NCI-H2227 (cell line): Measurements from ENCODE around the gene TANGO2.
A peak's percentile ranks its signal among the peaks of the same experiment; 100 is the strongest.

Experiments
- DNase-seq: peaks from one replicate; lab custom pipeline; 2025; ENCODE audit not compliant: unreplicated experiment; lab: John Stamatoyannopoulos, UW

TANGO2 gene

GRCh38 chr22:20096574-20097420 lies 75.9 kb downstream of the TANGO2 start:
- DNase-seq = no peak

GRCh38 chr22:20099099-20099711 lies 78.3 kb downstream of the TANGO2 start:
- DNase-seq = no peak

DNA sequence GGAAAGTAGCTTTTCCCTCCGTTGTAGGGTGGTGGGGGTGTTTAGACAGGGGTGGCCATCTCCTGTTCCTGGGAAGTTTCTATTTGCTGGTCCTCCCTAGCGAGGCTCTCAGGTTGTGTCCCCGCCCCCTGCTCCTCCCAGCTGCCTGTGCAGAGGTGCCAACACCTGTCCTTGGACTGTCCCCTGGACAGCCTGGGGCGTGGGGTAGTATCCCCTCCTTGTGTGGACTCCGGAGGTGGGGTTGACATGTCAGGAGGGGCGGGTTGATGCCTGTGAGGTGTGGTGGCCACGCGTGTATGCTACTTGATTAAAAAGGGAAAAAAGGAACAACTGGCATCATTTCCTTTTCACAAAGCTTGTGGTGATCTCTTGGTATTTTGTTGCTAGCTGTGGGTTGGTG lies 80.7 kb downstream of the TANGO2 start:
- DNase-seq = no peak

GRCh38 chr22:20102203-20102780 lies 81.4 kb downstream of the TANGO2 start:
- DNase-seq = no peak

- DNase-seq = no peak
Measured at GRCh38 chr22:20105456-20106204, 84.7 kb downstream of the TANGO2 start.

DNA sequence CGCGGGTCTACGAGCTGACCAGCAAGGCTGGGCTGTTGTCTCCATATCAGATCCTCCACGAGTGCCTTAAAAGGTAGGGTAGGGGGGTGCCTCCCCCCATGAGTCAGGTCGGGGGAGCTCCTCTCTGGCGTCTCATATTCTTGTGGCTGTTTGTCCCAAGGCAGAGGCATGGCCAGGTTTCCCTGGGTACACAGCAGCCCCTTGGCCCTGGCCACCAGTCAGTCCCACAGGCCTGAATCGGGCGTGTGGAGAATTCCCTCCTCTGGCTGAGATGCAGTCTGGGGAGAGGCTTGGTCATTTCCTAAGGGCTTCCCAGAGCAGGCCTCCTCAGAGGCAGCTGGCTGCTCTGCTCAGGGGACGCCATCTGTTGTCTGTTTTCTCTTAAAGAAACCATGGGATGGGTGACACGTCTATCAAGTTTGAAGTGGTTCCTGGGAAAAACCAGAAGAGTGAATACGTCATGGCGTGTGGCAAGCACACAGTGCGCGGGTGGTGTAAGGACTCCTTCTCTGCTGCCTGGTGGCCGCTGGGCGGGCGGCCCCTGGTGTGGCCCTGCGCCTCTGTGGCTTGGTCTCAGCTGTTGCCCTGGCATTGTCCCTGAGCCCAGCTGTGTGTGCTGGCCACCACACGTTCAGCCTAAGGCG lies 85.4 kb downstream of the TANGO2 start:
- no peak for DNase-seq

GRCh38 chr22:20106849-20107237 lies 85.9 kb downstream of the TANGO2 start:
- DNase-seq = no peak

DNA sequence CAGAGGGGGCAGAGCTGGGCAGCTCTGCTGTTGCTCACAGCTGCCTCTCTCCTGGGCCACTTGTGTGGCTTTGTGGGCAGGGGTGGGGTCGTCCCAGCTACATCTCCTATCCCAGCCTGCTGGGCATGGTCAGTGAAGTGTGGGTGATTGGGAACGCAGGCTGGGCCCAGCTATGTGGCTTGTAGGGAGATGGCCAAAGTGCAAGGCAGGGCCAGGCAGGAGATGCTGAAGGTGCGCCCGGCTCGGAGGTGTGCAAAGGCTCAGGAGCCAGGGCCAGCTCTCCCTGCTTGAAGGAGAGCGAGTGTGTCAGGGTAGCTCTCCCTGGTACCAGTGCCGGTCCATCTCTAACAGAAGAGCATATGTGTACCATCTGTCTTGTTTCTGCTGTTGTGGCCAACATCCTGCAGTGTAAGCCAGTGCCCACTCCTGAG lies 86.6 kb downstream of the TANGO2 start:
- DNase-seq = no peak

- DNase-seq = no peak
Measured at GRCh38 chr22:20107951-20108756, 87.2 kb downstream of the TANGO2 start.

GRCh38 chr22:20108757-20109230 lies 87.9 kb downstream of the TANGO2 start:
- no peak for DNase-seq

DNA sequence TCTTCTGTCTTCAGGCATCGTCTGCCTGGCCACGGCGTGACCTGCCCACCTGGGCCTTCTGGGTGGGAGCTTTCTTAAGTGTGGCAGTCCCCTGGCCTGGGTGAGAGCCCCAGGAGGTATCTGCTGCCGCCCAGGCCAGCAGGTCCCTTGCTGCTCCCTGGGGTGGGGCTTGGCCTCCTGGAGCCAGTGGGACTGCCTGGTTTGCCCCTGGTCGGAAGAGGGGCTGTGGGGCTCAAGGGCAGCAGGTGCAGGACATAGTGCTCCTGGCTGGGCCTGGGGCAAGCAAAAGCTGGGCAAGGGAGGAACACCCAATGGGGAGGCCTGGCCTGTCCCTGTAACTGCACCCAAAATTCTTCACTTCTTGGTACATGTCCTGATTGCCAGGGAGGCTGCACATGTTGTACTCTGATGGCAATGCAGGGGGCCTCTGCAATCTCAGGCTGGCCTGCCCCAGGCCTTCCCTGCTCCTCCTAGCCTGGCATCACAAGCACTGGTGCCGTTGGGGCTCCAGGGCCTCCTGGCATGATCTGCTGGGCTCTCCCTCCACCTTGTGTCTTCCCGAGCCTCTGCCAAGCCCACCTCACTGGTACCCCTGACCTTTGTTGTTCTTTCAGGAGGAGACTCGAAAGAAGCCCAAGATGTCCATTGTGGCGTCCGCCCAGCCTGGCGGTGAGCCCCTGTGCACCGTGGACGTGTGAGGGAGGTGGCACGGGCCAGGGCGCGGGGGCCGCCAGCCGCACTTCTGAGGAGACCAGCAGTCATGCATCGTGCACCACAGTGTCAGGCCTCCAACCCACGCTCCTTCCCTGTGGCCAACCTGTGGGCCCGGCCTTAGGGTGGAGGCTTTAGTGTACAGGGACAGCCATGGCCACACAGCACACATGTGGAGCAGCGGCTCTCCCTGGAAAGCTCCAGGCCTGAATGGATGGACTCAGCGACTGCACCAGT lies 88.8 kb downstream of the TANGO2 start:
- no peak for DNase-seq

DNA sequence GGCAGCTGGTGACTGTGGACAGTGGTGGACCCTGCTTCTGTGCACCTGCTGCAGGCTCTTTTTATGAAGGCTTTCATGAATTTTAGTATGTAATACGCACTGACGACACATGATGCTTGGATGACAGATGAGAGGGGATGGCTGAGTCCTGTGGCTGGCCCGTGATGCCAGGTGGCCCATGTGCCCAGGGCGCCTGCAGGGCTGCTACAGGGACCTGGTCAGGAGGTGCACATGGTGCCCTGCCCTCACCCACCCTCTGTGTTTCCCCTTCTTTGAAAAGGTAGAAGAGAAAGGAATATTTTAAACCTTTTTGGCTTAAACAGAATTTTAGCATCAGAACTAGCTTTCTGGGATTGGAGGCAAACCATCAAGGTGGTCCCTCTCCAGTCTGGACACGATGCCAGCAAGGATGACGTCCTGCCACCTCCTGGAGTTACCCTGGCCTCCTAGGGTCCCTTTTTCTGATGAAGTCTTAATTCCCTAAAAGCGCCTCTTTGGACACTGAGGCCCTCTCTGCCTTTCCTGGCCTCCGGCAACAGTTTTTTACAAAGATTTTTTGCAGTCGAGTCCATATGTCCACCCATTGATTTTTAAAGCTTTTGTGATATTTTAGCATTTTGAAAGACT lies 89.6 kb downstream of the TANGO2 start:
- DNase-seq = no peak

GRCh38 chr22:20111045-20111688 lies 90.3 kb downstream of the TANGO2 start:
- peak; percentile 86 for DNase-seq

DNA sequence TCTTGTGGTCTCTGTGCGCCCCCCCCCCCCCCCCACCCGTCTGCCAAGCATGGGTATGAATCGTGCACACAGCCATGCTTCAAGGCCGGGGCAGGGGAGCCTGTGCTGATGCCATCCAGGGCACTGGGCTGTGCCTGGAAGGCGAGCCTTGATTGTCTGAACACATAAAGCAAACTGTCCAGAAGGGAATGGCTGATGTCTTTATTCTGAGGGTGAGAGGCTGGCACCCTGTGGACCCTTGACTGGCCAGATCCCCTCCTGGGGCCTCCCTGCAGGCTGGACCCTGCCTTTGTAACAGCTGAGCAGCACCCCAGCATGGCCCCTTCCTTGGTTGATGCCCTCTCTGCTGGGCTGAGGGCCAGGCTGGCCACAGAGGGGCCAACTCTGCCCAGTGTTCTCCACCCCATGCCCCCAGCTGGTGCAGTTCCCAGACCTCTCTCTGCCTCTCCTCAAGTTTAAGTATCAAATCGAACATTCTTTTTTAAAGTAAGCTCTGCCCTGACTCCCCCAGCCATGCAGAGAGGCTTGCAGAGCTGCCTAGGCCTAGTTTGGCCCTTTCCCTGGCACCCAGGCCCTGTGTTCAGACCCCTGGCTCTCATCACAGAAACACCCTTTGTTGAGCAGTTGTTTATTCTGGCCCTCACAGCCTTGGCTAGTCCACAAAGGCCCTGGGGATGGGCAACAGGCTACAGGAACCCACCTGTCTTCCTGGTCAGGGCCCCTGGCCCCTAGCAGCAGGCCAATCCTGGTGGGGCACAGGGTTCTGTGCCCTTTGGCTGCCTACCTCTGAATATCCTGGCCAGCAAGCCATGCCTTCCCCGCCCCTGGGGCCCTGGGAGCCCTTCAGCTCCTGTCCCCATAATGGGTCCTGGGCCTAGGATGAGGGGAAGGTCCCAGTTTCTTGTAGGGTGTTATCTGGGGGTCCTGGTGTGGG lies 91.0 kb downstream of the TANGO2 start:
- DNase-seq = no peak

DNA sequence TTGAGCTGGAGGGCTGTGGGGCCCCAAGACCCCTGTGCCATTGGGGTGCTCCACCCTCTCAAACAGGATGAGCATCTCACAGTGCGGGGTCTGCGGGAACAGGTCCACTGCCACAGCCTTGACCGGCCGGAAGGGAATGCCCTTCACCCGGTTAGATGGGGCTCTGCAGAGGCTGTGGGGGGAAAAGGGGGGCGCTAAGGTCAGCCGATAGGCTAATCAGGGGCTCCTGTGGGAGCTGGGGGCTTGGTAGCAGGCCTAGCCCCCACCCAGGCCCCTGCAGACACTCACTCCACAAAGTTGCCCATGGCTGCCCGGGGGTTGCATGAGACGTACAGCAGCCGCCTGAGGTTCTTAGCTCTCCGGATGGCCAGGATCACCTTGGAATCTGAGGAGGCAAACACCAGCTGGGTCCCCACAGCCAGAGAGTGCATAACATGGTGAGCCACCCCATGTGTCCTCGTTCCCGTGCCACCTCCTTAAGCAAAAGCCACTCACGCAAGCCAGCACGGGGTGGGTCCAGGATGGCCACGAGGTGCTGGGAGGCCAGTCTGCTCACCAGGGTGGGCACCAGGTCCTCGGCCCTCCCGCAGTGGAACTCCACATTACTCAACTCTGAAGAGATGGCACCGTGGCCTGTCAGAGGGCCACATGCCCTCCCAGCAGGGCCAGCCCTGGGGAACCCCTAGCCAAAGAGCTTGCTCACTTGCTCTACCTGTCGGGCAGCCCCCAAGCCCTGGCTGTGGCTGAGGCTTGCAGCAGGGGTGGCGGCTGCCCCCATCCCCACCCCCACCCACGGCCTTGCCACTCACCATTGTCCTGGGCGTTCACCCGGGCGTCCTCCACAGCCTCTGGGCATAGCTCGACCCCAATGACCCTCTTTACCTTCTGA lies 92.0 kb downstream of the TANGO2 start:
- no peak for DNase-seq
